Activated CD4-positive, alpha-beta T cell treated with anti-CD3 and anti-CD28 coated beads, Interleukin-2, Interleukin-4, amounts not matched to agents 100 ng/mL and 50 ng/mL, durations not matched to agents 16 hours and 8 hours (primary cell): Measurements from ENCODE around the gene RPTOR.
"Not testable (repeated sequence)": the region's sequence is repeated elsewhere in the genome, so short reads cannot be mapped to it uniquely, and the experiment has no call there.

ENCODE experiments used
- DNase-seq: peaks from one replicate; pipeline ENCODE4 v3.0.0-alpha.2; 2020; ENCODE audit warnings: low spot score

RPTOR gene

DNA sequence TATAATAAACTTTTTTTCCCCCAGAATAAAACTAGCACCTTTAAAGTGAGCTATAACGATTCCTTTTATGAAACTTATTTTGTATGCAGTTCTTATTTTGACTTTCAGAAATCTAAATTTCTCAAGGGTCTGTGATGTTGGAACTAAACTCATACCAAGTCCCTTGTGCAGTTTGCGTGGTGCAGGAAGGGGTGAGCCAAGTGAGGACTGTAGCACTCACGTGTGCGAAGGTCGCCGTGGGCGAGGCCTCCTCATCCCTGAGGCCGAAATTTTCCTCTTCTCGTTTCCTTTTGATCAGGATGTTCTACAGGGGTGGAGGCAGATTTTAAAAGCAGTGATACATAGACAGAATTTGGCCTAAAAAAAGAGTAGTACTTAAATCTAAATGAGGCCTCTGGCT is 73.7 kb downstream of the RPTOR start:
- no peak for DNase-seq

DNA sequence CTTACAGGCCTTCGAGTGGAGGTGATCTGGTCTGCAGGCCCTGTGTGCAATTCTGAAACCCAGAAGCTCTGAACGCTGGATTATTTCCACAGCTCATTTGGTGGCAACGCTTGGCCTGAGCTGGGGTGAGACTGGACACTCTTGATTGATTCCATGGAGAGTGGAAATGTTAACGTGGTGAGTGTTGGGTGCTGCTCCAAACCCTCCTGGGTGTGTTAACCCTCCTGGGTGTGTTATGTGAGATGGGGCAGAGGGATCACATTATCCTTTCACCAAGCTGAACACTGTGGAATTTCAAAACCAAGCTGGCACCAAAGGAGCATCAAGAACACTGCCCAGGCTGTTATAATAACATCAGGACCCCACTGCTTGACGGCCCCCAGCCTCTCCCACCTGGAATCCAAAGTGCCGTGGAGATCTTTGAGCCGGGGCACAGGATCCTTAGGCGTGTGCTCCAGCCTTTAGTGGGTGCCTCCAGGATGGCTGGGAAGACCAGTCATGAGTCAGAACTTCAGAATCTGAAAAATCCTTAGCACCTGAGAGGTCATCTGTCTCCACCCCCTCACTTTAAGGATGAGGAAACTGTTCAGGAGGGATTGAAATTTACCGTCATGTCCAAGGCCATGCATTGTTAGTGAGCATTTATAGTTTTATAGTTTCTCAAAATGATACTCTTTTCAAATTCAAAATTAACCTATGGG is 75.0 kb downstream of the RPTOR start:
- DNase-seq, result no peak

DNA sequence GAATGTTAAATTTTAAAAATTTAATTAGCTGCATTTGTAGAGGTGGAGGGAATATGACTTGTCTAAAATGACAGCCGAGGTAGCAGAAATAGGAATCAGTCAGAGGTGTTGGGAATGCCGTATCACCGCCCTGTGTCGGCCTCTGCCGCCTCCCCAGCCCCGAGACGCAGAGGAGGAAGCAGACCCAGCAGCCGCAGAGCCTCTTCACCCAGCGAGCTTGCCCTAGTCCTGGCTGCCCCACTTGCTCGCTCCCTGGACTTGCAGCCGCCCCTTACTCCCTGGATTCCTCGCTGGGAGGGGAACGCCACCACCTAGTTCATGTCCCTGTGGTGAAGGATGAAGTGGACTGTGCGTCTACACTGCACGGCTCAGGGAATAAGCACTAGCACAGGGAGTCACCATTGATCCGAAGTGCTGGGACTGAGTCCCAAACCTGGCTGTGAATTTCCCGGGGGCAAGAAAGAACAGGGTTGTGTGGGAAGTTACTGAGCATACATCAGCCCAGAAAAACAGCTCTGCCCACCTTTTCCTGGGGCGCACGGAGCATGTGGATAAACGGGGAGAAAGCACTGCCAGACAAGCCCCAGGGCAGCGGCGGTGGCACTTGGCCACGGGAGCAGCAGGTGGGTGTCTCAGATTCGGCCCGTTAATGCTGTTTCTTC is 76.8 kb downstream of the RPTOR start:
- DNase-seq, result no peak

DNA sequence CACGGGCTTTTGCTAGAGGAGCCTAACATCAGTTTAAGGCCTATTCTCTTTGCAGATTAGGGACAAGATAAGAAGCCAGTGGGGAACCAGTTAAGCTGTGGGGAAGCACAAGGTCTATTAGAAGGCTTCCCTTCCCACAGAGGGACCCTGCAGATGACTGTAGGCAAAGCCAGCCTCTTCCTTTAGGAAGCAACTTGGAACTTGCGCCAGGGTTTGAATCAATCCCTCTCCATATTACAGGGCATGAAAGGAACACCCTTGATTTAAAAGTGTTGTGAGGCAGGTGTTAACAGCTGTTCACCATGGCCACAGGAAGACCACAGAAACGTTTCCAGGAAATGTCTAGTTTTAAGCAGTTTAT is 77.3 kb downstream of the RPTOR start:
- no peak for DNase-seq

DNA sequence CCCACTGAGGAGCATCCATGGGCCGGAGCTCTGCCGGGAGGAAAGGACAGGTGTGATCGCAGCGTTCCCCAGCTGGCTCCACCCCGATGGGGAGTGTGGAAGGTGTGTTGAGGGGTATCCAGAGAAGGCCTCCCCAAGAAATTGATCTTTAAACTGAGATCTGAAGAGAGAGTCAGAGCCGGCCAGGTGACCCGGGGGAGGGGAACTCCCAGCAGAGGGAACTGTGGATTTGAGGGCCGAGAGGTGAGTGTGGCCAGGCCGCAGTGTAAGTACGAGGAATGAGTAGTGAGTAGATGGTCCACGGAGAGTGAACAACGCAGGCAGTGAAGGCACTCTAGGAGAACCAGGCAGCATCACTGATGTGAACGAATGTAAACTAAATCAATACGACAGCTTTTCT is 80.2 kb downstream of the RPTOR start:
- no peak for DNase-seq

DNA sequence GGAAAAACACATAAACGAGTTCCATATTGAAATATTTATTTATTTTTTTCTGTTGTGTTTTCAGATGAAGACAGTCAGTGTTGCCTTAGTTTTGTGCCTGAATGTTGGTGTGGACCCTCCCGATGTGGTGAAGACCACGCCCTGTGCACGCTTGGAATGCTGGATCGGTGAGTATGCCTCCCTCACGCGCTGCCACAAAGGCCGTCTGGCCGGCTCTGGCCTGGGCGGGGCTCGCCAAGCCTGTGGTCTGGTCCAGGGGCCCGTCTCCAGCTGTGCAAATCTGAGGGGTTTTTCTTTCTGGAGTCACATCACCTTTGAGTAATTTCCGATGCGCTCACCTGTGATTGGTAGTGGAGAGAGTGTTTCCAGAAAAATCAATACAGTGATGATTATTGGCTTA is 81.0 kb downstream of the RPTOR start:
- DNase-seq, result no peak

DNA sequence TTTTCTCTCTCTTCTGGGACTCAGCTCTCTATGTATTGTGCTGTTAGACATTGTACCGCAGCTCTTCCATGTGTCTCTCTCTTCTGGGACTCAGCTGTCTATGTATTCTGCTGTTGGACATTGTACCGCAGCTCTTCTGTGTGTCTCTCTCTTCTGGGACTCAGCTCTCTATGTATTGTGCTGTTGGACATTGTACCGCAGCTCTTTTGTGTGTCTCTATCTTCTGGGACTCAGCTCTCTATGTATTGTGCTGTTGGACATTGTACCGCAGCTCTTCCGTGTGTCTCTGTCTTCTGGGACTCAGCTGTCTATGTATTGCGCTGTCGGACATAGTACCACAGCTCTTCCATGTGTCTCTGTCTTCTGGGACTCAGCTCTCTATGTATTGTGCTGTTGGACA is 84.2 kb downstream of the RPTOR start:
- not testable (repeated sequence) for DNase-seq

DNA sequence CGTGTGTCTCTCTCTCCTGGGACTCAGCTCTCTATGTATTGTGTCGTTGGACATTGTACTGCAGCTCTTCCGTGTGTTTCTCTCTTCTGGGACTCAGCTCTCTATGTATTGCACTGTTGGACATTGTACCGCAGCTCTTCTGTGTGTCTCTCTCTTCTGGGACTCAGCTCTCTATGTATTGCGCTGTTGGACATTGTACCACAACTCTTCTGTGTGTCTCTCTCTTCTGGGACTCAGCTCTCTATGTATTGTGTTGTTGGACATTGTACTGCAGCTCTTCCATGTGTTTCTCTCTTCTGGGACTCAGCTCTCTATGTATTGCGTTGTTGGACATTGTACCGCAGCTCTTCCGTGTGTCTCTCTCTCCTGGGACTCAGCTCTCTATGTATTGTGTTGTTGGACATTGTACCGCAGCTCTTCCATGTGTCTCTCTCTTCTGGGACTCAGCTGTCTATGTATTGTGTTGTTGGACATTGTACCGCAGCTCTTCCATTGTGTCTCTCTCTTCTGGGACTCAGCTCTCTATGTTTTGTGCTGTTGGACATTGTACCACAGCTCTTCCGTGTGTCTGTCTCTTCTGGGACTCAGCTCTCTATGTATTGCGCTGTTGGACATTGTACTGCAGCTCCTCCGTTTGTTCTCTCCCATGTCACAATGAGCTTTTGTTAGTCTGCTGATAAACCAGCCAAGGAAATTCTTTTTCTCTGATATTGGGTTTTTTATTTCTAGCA is 84.8 kb downstream of the RPTOR start:
- no peak for DNase-seq

DNA sequence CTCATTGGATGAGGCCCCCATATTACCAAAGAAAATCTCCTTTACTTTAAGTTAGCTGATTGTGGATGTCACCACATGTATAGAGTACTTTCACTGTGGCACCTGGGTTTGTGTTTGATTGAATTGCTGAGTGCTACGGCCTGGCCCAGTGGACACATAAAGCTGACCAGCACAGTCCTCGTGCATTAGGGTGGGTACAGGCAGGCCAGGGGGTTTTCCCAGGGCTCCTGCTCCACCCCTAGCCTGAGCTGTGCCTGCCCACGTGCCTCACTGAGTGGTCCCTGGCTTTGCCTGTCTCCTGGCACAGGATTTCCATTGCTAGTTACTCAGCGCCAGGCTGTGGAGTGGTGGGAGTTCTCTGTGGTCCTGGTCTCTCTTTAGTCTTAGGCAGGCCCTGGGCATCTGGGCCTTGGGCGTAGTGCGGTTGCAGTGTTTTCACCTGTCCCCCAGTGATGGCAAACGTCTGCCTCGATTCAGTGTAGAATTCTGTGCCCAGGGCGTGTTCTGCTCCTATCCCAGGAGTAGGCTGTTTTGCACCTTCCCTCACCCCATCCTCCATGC is 86.0 kb downstream of the RPTOR start:
- no peak for DNase-seq

DNA sequence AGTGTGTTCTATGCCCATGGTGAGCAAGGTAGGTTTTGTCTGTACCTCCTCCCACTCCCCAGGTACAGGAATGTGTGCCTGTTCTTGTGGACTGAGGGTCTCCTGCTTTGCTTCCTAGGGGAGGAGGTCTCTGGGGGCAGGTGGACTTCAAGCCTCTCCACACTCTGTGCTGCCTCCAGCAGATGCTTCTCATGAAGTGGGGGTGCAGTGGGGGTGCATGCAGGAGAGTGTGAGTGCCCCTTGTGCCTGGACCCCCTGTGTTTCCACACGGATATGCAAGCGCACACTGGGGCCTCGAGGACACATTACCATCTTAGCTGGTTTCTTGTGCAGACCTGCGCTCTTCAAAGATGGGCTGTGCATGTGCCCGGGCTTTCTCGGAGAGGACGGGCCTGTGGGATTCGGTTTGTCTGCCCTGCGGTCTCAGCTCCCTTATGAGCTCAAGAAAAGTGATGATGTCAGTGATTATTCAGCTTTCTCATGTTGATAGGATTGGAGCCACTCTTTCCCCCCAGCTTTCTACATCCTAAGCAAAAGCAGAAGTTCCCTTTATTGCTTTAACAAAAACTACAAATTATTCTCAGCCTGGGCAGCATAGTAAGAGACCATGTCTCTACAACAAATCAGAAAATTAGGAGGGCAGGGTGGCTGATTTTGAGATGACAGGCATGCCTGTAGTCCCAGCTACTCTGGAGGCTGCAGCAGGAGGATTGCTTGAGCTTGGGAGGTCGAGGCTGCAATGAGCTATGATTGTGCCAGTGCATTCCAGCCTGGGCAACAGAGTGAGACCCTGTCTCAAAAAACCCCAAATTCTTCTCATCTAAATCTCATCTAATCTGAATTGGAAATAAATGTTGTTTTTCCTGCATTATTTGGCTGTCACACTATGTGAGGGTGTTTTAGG is 86.8 kb downstream of the RPTOR start:
- DNase-seq, result no peak

DNA sequence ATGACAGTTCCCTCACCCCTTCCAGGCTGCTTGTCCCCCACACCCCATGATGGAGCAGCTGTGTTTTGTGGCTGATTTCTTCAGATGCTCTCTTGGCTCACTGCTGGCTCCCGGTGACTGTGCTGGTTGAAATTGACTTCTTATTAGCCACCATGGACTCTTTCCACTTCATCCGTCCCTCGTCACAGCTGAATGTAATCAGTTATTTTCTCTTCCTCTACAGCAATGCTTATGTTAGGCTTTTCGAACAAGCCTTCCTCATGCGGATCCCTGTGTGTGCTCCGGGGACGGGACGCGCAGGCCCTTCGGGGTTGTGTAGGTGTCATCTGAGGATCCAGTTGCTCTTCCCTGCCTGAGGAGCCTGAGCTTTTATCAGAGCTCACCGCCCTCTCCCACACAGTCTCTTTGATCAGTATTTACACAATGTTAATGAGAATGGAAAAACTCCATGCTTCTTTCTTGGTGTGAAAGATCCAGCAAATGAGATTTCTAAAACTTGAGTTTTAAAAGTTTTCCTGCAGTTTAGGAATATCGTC is 87.5 kb downstream of the RPTOR start:
- DNase-seq, result no peak

DNA sequence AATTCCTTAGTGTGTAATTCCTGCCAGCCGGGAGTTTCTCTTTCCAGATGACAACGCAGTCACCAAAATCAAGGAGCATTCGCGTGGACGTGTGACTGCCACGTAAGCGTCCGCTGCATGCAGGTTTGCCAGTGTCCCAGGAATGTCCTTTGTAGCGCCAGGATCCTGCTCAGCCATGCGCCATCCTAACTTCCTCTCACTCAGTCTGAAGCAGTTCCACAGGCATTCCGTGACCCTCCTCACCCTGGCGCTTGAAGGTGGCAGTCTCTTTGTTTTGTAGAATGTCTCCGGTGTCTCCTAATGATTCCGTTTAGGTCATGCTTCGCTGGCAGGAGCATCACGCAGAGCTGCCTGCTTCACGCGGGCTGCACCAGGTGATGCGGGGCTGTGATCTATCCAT is 88.6 kb downstream of the RPTOR start:
- no peak for DNase-seq

DNA sequence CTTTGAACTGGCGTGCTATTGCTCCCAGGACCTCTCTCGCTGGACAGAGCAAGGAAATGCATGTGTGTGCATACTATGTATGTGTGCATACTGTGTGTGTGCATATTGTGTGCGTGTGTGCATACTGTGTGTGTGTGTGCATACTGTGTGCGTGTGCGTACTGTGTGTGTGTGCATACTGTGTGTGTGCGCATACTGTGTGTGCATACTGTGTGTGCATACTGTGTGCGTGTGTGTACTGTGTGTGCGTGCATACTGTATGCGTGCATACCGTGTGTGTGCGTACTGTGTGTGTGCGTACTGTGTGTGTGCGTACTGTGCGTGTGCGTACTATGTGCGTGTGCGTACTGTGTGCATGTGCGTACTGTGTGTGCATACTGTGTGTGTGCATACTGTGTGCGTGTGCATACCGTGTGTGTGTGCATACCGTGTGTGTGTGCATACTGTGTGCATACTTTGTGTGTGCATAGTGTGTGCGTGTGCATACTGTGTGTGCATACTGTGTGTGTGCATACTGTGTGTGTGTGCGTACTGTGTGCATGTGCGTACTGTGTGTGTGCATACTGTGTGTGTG is 89.4 kb downstream of the RPTOR start:
- no peak for DNase-seq

DNA sequence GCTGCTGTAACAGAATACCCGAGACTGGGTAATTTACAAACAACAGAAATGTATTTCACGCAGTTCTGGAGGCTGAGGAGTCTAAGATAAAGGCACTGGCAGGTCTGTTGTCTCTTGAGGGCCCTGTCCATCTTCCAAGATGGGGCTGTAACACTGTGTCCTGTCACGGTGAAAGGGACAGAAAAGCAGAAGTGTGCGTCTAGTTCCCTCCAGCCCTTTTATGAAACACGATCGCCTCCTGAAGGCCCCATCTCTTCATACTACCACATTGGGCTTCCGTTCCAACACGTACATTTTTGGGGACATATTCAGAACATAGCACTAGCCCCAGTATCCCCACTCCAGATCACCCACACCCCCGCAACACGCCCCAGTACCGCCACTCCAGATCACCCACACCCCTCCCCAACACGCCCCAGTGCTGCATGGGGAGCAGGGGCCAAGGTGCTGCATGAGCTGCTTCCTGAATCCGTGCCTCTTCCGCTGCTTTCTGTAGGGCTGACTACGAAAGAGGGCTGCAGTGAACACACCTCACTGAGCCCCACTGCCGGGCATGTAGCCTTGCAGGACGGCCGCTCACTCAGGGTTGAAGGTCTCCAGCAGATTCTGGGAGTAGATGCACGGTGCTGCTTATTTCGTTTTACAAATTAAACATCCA is 91.9 kb downstream of the RPTOR start:
- DNase-seq, result no peak

DNA sequence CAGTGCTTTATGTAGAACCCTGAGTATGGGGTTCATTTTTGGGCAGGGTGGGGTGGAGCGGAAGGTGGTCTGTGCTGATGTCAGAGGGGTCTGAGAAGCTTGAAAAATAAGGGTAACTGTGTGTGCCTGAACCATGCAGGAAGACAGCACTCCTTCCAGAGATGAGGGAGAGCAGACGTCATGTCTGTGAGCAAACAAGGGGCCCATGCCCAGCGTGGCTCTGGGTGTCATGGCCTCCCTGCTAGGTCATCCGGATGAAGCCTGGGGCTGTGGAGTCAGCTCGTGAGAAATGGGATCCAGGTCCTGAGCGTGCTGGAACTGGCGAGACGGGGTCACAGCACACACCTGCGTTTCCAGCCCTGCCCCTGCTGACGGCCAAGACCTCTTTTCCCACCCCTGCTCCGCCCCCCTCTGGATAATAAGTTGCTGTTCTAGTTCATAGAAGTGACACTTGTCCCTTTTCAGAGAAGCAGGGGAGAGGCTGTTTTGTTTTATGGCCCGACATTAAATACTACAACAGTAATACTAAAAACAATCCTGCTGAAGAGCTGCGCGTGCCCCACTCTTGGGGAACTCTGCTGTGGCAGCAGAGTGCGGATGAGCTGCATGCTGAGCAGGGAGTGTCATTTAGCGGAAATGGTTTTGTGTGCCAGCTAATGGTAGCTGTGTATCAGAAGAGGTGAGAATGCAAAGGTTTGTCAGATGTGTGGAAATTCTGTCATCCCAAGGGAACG is 92.6 kb downstream of the RPTOR start:
- no peak for DNase-seq

DNA sequence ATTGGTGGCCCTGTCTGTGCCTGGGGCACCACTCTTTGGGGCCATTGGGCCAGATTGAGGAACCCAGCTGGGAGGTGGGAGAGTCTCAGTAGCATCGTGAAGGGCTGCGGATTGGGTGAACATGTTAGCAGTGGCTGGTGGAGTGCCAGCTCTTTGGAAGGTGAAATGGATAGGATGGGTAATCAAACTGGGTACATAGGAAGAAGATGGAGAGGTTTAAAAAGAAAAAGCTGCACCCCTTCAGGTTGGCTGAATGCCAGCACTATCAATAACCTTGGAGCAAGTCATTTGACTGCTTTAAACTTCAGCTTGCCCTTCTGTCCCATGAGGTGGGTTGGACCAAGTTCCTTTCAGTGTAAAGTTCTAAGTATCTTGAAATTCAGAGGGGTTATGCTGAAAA is 95.0 kb downstream of the RPTOR start:
- DNase-seq, result no peak

DNA sequence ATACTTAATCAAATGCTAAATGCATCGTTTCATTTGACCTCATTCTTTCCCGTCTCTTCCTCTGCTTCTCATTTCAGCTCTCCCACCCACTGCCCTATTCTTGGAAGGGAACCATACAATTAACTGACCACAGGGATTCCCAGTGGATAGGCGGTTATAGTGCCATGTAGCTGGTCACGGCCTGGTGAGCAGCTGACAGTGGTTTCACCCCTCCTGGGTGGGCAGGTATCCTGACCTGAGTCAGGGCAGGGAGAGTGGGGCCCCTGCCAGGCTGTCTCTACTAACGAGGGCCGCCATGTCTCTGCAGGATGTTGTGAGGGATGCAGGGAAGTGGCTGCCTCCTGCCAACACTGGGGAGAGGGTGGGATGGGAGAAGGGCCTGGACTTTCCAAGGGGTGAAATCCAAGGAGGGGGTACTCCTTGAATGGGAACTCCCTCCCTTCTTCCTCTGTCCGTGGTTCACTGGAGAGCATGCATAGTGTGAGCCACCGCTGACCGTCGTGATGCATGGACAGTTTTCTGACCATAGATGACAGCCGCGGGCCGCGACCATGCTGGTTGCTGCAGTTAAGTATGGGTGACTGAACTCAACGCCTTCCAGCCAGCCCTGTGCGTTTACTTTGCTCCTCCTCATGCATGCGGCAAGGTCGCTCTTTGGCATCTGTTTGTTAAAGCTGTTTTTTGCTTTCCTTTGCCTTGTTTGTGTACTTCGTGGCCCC is 95.9 kb downstream of the RPTOR start:
- DNase-seq, result no peak

DNA sequence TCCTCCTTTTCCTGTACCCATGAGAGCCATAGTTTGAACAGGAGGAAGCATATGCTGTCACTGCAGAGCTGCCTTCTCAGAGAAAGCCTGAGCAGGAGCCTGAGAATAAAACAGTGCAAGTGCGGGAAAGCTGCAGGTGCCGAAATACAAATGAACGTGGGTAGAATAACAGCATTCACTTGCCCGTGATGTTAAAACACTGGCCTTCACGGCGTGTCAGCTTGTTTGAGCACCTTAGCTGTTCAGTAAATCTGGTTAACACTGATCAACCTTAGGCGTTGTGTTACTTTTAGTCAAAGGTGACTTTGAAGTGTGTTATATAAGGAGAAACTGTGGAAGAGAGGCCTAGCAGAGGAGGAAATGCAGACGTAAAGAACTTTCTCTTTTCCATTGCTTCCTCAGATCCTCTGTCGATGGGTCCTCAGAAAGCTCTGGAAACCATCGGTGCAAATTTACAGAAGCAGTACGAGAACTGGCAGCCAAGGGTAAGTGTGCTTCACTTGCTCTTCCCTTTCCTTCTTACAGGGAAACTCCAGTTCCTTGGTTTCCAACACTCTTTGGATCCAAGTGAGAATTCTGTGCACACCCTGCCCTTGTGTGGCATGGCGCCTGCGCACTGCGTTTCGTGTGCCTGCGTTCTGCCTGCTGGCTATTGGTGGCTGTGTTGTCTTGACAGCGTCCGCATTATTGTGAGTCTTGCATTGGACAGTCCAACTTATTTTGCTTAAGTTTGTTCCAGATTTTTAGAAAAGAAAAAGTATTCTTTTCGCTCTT is 98.9 kb downstream of the RPTOR start:
- no peak for DNase-seq

DNA sequence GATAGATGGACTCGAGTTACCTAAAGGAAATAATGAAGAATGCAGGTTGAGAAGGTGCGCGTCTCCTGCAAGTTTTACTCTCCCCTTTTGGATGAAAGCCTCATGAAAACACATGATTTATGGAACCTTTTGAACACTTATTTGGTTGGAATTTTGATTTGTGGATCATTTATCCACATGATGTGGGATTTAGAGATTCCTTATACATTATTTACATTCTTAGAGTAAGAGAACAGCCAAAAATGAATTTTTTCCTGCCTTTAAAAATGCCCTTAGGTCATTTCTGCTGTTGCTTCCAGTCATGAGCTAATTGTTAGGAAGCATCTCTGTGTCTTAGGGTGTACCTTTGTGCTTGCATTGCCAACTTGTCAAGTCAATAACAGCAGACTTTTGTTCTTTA is 99.9 kb downstream of the RPTOR start:
- no peak for DNase-seq
